SK-N-SH (cell line): ENCODE results near the gene RPL15. TPM values are rescaled to one million over a fixed set of nuclear protein-coding genes. Genes with fewer than 3 reads are reported as not detected.

Source experiments
- CTCF ChIA-PET: fragments of 300-600, 350-600 bp; formaldehyde crosslinking; extraction: SDS; loops from one replicate; lab custom pipeline; 2021; lab: Yijun Ruan, JAX
- POLR2A ChIA-PET: fragments of 350-600 bp; sonication (Branson Sonifier 250); formaldehyde crosslinking; extraction: SDS; loops from one replicate; lab custom pipeline; 2020; ENCODE audit warnings: antibody characterized with exemption, inconsistent platforms; lab: Yijun Ruan, JAX
- DNase-seq: peaks from one replicate; pipeline ENCODE4 v3.0.0; 2012
- H2AFZ ChIP-seq: fragments of 200-600 bp; sonication (generic); 2 replicates; pipeline ENCODE4 v1.8.1; 2016; ENCODE audit warnings: antibody characterized with exemption, mild to moderate bottlenecking, low read depth
- H3F3A ChIP-seq: fragments of 200-600 bp; sonication (generic); replicated peaks from 2 replicates; pipeline ENCODE3; 2016; ENCODE audit warnings: antibody characterized with exemption, mild to moderate bottlenecking; ENCODE audit not compliant: insufficient read depth
- H3K27ac ChIP-seq, 2 experiments: fragments of 200-500 bp in 1 of 2; fragments of 200-600 bp in 1 of 2; sonication (Bioruptor generic) in 1 of 2; sonication (generic), shearing (Covaris generic) in 1 of 2; 2 replicates each; pipeline versions ENCODE4 v1.5.1 to v1.6.1; 2014 to 2016; ENCODE audit warnings: low read depth in 2 of 2, inconsistent platforms in 1 of 2, low read length in 1 of 2, mild to moderate bottlenecking in 1 of 2, mixed read lengths in 1 of 2
- H3K27me3 ChIP-seq: fragments of 200-600 bp; sonication (generic), shearing (Covaris generic); 2 replicates; pipeline ENCODE4 v1.6.1; 2016; ENCODE audit warnings: mixed run types; ENCODE audit not compliant: insufficient read depth
- H3K36me3 ChIP-seq, 2 experiments: fragments of 200-500 bp in 1 of 2; fragments of 200-600 bp in 1 of 2; sonication (Bioruptor generic) in 1 of 2; sonication (generic) in 1 of 2; replicated peaks in 1 of 2; 2 replicates each; pipeline versions ENCODE3 to v1.5.1; 2014 to 2016; ENCODE audit warnings: low read length in 1 of 2, mild to moderate bottlenecking in 1 of 2; ENCODE audit not compliant: insufficient read depth in 2 of 2, control insufficient read depth in 1 of 2
- H3K4me1 ChIP-seq, 2 experiments: fragments of 200-500 bp in 1 of 2; fragments of 200-600 bp in 1 of 2; sonication (Bioruptor generic) in 1 of 2; sonication (generic), shearing (Covaris generic) in 1 of 2; 2 replicates each; pipeline versions ENCODE4 v1.5.1 to v1.6.1; 2014 to 2016; ENCODE audit warnings: low read depth in 1 of 2, low read length in 1 of 2, mixed run types in 1 of 2; ENCODE audit not compliant: insufficient read depth in 2 of 2, control insufficient read depth in 1 of 2
- H3K4me2 ChIP-seq: fragments of 200-600 bp; sonication (generic), shearing (Covaris generic); 2 replicates; pipeline ENCODE4 v1.6.1; 2017; ENCODE audit warnings: mixed run types
- H3K4me3 ChIP-seq, 2 experiments: fragments of 200-500 bp in 1 of 2; fragments of 200-600 bp in 1 of 2; sonication (Bioruptor generic) in 1 of 2; sonication (generic), shearing (Covaris generic) in 1 of 2; 2 replicates each; pipeline versions ENCODE4 v1.5.1 to v1.8.1; 2014 to 2016; ENCODE audit warnings: low read depth in 2 of 2, inconsistent platforms in 1 of 2, low read length in 1 of 2, mild to moderate bottlenecking in 1 of 2, mixed read lengths in 1 of 2, moderate library complexity in 1 of 2
- H3K79me2 ChIP-seq: fragments of 200-600 bp; sonication (generic); 2 replicates; pipeline ENCODE4 v1.8.1; 2017; ENCODE audit warnings: mild to moderate bottlenecking; ENCODE audit not compliant: insufficient read depth
- H3K9ac ChIP-seq: fragments of 200-600 bp; sonication (generic); 2 replicates; pipeline ENCODE4 v1.6.1; 2017; ENCODE audit warnings: mixed run types
- H3K9me2 ChIP-seq: fragments of 200-600 bp; sonication (generic); 2 replicates; pipeline ENCODE4 v1.6.1; 2017; ENCODE audit warnings: mixed run types
- H3K9me3 ChIP-seq: fragments of 200-600 bp; sonication (generic); 2 replicates; pipeline ENCODE4 v1.6.1; 2017; ENCODE audit warnings: mixed run types, mild to moderate bottlenecking, moderate library complexity
- H4K20me1 ChIP-seq: fragments of 200-600 bp; sonication (generic); 2 replicates; pipeline ENCODE4 v1.6.1; 2017; ENCODE audit warnings: mild to moderate bottlenecking, mixed run types; ENCODE audit not compliant: insufficient read depth
- CTCF ChIP-seq: fragments of 200-600 bp; sonication (generic); IDR thresholded peaks from 2 replicates; pipeline ENCODE4 v1.6.1; 2017; ENCODE audit warnings: antibody characterized with exemption, mild to moderate bottlenecking, moderate library complexity
- EZH2phosphoT487 ChIP-seq: fragments of 200-600 bp; sonication (generic); IDR thresholded peaks from 2 replicates; pipeline ENCODE4 v1.6.1; 2017; ENCODE audit warnings: low read depth, mixed run types, mild to moderate bottlenecking, antibody characterized with exemption, moderate library complexity, borderline replicate concordance
- FOXJ3 ChIP-seq: sonication (generic); formaldehyde crosslinking; IDR thresholded peaks from 2 replicates; pipeline ENCODE4 v1.5.1; 2020; ENCODE audit warnings: mild to moderate bottlenecking, missing genetic modification reagents
- FOXM1 ChIP-seq: IDR thresholded peaks from 2 replicates; pipeline ENCODE4 v1.4.0; 2012; ENCODE audit warnings: low read depth, mild to moderate bottlenecking
- GABPA ChIP-seq: IDR thresholded peaks from 2 replicates; pipeline ENCODE4 v1.4.0; 2012; ENCODE audit warnings: low read depth, mild to moderate bottlenecking
- GATA2 ChIP-seq: sonication (generic); formaldehyde crosslinking; IDR thresholded peaks from 2 replicates; pipeline ENCODE4 v1.5.0; 2020; ENCODE audit warnings: mild to moderate bottlenecking, missing genetic modification reagents
- MAX ChIP-seq: IDR thresholded peaks from 2 replicates; pipeline ENCODE4 v1.4.0; 2012; ENCODE audit warnings: low read depth
- MXI1 ChIP-seq: IDR thresholded peaks from 2 replicates; pipeline ENCODE4 v1.6.1; 2012; ENCODE audit warnings: mild to moderate bottlenecking, low read depth, low read length, improper control_type of control experiment
- NFIC ChIP-seq: IDR thresholded peaks from 2 replicates; pipeline ENCODE4 v1.4.0; 2012; ENCODE audit warnings: borderline replicate concordance
- RAD21 ChIP-seq: IDR thresholded peaks from 2 replicates; pipeline ENCODE4 v1.6.1; 2012; ENCODE audit warnings: mild to moderate bottlenecking, low read length
- RCOR1 ChIP-seq: fragments of 150-350 bp; IDR thresholded peaks from 2 replicates; pipeline ENCODE4 v1.6.1; 2017; ENCODE audit warnings: antibody characterized with exemption, low read length
- REST ChIP-seq: IDR thresholded peaks from 2 replicates; pipeline ENCODE4 v1.6.1; 2012; ENCODE audit warnings: mild to moderate bottlenecking, low read depth, low read length, moderate library complexity
- RFX5 ChIP-seq: IDR thresholded peaks from 2 replicates; pipeline ENCODE4 v1.6.1; 2012; ENCODE audit warnings: mild to moderate bottlenecking, improper control_type of control experiment, low read length
- SIN3A ChIP-seq: IDR thresholded peaks from 2 replicates; pipeline ENCODE4 v1.6.1; 2012; ENCODE audit warnings: low read depth, mild to moderate bottlenecking, low read length, moderate library complexity, borderline replicate concordance
- SMC3 ChIP-seq: IDR thresholded peaks from 2 replicates; pipeline ENCODE4 v1.6.1; 2012; ENCODE audit warnings: low read depth, low read length, improper control_type of control experiment
- TAF1 ChIP-seq: IDR thresholded peaks from 2 replicates; pipeline ENCODE4 v1.6.1; 2012; ENCODE audit warnings: low read depth, mild to moderate bottlenecking, low read length, moderate library complexity, borderline replicate concordance
- TCF12 ChIP-seq: IDR thresholded peaks from 2 replicates; pipeline ENCODE4 v1.4.0; 2012
- USF2 ChIP-seq: fragments of 150-350 bp; IDR thresholded peaks from 2 replicates; pipeline ENCODE4 v1.6.1; 2017; ENCODE audit warnings: antibody characterized with exemption, low read length, low read depth, borderline replicate concordance
- YY1 ChIP-seq: IDR thresholded peaks from 2 replicates; pipeline ENCODE4 v1.4.0; 2012; ENCODE audit warnings: low read depth, mild to moderate bottlenecking
- ZBTB33 ChIP-seq: IDR thresholded peaks from 2 replicates; pipeline ENCODE4 v1.4.0; 2012; ENCODE audit warnings: low read depth, borderline replicate concordance
- WGBS: methylation state at CpG from one replicate; pipeline ENCODE4 v1.1.6; 2017; ENCODE audit warnings: low lambda C conversion rate; 5-methylcytosine and 5-hydroxymethylcytosine counted together
- polyA plus RNA-seq, 3 experiments: library from polyadenylated mRNA; depleted of rRNA; stranded (reverse); fragments of >200 nt; gene quantifications; 2 replicates each; pipeline ENCODE4 v1.2.3, GENCODE V29; 2012

The RPL15 gene
- polyA plus RNA-seq, 1 of the 3 experiments (the other 2 are of a cell fraction), result 5,582 TPM

GRCh38 chr3:23888617-23889228, 28.2 kb upstream of the RPL15 start:
- CTCF ChIA-PET, result interaction anchor here (0.5 to 2.3 kb wide), 35 partner anchors 9 to 795 kb away, joined by 3 to 20 read pairs (median 4); partner anchors contain the start of genes NKIRAS1 and RPL15

More at GRCh38 chr3:23888617-23889228, 28.2 kb upstream of the RPL15 start:
- Histone ChIP-seq H4K20me1 (peaks cover 28% of the 10 kb centered on the region), H3K9ac (no peak overlapping the region), H3K9me3 (no peaks in the 10 kb centered on the region), H3K79me2 (peaks cover 16% of the 10 kb centered on the region; the same call in 1 of the 2 replicates), H3K27me3 (no peaks in the 10 kb centered on the region), H3K4me1 (no peaks in the 10 kb centered on the region; a peak in 2 of 4 replicates), H3K4me2 (no peak overlapping the region), H3K27ac (no peak overlapping the region; a peak in 1 of 4 replicates), H3K36me3 (peaks cover 40 to 61% of the 10 kb centered on the region in 2 experiments), H3F3A (peaks cover 3% of the 10 kb centered on the region), H2AFZ (no peak overlapping the region), H3K9me2 (no peaks in the 10 kb centered on the region), H3K4me3 (no peak overlapping the region; a peak in 1 of 4 replicates)
- TF ChIP-seq EZH2phosphoT487 (no peak), FOXJ3 (no peak), SIN3A (no peak), MXI1 (no peak), REST (no peak), MAX (no peak), RAD21 (peak; percentile 73), ZBTB33 (no peak), NFIC (no peak), YY1 (no peak), TAF1 (no peak), USF2 (no peak), TCF12 (no peak), CTCF (peak; percentile 93), RCOR1 (no peak), RFX5 (no peak), FOXM1 (no peak), GATA2 (no peak), SMC3 (peak; percentile 44; the same call in 1 of the 2 replicates), GABPA (no peak)
- 51% methylated on average over 3 of the region's 3 CpGs for WGBS
- no peak for DNase-seq
- POLR2A ChIA-PET, result interaction anchor here (1.9 kb wide), 1 partner anchor 28 kb away, joined by 10 read pairs; the partner anchor contains the start of genes NKIRAS1 and RPL15
